ENCODE measurements around the gene ATP13A3. TPM values are rescaled to one million over a fixed set of nuclear protein-coding genes. Genes with fewer than 3 reads are reported as not detected.
"Not testable (repeated sequence)": the region's sequence is repeated elsewhere in the genome, so short reads cannot be mapped to it uniquely, and the experiment has no call there.

ATP13A3 gene
- total RNA-seq, 5 donors from 2014 or later (not counting 1 experiment from before 2014, with no cell fraction given): 48.1 to 71.7 (median 52.0) TPM

GRCh38 chr3:194494951-194495374 lies 8.2 kb upstream of the ATP13A3 start:
- CTCF ChIA-PET: interaction anchor here in 1 of 2 donors (0.7 kb wide), 1 partner anchor 82 kb away, joined by 3 read pairs; no protein-coding TSS in a partner anchor
- Mint-ChIP-seq H3K4me3 (no peak overlapping the region), H3K9me3 (no peaks in the 10 kb centered on the region), H3K27me3 (no peaks in the 10 kb centered on the region), H3K27ac (no peak overlapping the region), H3K36me3 (no peaks in the 10 kb centered on the region), H3K4me1 (peaks cover 11 to 26% (median 20%) of the 10 kb centered on the region in 3 donors)
- WGBS (ENCODE audit: insufficient coverage): 89% methylated on average over 5 of the region's 5 CpGs
- peaks cover 2 to 3% of the 10 kb centered on the region in 2 experiments for H3K4me1 ChIP-seq (ENCODE audit: control insufficient read depth in 1 of 2, extremely low read depth in 1 of 2, insufficient read depth in 2 of 2, low read length in 2 of 2)
- no peak overlapping the region for H3K4me3 ChIP-seq (ENCODE audit: control insufficient read depth in 1 of 2, extremely low read depth in 1 of 2, low read length in 1 of 2)
- DNase-seq: no peak
- no peak for ATAC-seq (replicated peaks in 1 of 4)
- no peak overlapping the region for H3K27ac ChIP-seq (ENCODE audit: low read length)
- no peaks in the 10 kb centered on the region for H3K9me3 ChIP-seq
- H3K27me3 ChIP-seq (replicated peaks in 1 of 2; ENCODE audit: control insufficient read depth in 2 of 2, extremely low read depth in 1 of 2, insufficient read depth in 2 of 2, low read length in 1 of 2): no peaks in the 10 kb centered on the region
- POLR2A ChIA-PET: interaction anchor here in 1 of 2 donors (0.6 kb wide), 1 partner anchor 179 kb away, joined by 3 read pairs; no protein-coding TSS in a partner anchor
- H3K36me3 ChIP-seq (ENCODE audit: control insufficient read depth in 2 of 2, extremely low read depth in 1 of 2, insufficient read depth in 1 of 2, low read length in 1 of 2): no peaks in the 10 kb centered on the region

GRCh38 chr3:194493995-194494927 lies 7.5 kb upstream of the ATP13A3 start:
- CTCF ChIA-PET: interaction anchor here (0.6 to 0.7 kb wide), 3 partner anchors 8 to 83 kb away, joined by 3 read pairs; no protein-coding TSS in a partner anchor
- POLR2A ChIA-PET: interaction anchor here in 1 of 2 donors (0.6 kb wide), 1 partner anchor 178 kb away, joined by 3 read pairs; no protein-coding TSS in a partner anchor
- not testable (repeated sequence) for H3K4me1 ChIP-seq (ENCODE audit: control insufficient read depth in 1 of 2, extremely low read depth in 1 of 2, insufficient read depth in 2 of 2, low read length in 2 of 2); DNase-seq; H3K9me3 ChIP-seq; H3K27me3 Mint-ChIP-seq; H3K36me3 ChIP-seq (ENCODE audit: control insufficient read depth in 2 of 2, extremely low read depth in 1 of 2, insufficient read depth in 1 of 2, low read length in 1 of 2); H3K4me3 Mint-ChIP-seq; H3K27me3 ChIP-seq (replicated peaks in 1 of 2; ENCODE audit: control insufficient read depth in 2 of 2, extremely low read depth in 1 of 2, insufficient read depth in 2 of 2, low read length in 1 of 2); H3K36me3 Mint-ChIP-seq; H3K27ac ChIP-seq (ENCODE audit: low read length); ATAC-seq (replicated peaks in 1 of 4); H3K9me3 Mint-ChIP-seq; H3K4me3 ChIP-seq (ENCODE audit: control insufficient read depth in 1 of 2, extremely low read depth in 1 of 2, low read length in 1 of 2)
- peaks cover 11 to 29% (median 20%) of the 10 kb centered on the region in 3 donors for H3K4me1 Mint-ChIP-seq
- peak overlapping the region in 1 of 2 donors; percentile 17 for H3K27ac Mint-ChIP-seq
- 93% methylated on average over 2 of the region's 10 CpGs for WGBS (ENCODE audit: insufficient coverage)

- CTCF ChIA-PET: no interaction called here
- no peak overlapping the region for H3K27ac ChIP-seq (ENCODE audit: low read length)
- no peaks in the 10 kb centered on the region for H3K36me3 ChIP-seq (ENCODE audit: control insufficient read depth in 2 of 2, extremely low read depth in 1 of 2, insufficient read depth in 1 of 2, low read length in 1 of 2)
- Mint-ChIP-seq H3K27ac (no peak overlapping the region), H3K9me3 (no peaks in the 10 kb centered on the region), H3K27me3 (no peaks in the 10 kb centered on the region), H3K36me3 (no peaks in the 10 kb centered on the region), H3K4me1 (peaks cover 31 to 45% (median 36%) of the 10 kb centered on the region in 3 donors), H3K4me3 (no peak overlapping the region)
- 80% methylated on average over 4 of the region's 5 CpGs for WGBS (ENCODE audit: insufficient coverage)
- no peak overlapping the region for H3K4me3 ChIP-seq (ENCODE audit: control insufficient read depth in 1 of 2, extremely low read depth in 1 of 2, low read length in 1 of 2)
- no peaks in the 10 kb centered on the region for H3K27me3 ChIP-seq (replicated peaks in 1 of 2; ENCODE audit: control insufficient read depth in 2 of 2, extremely low read depth in 1 of 2, insufficient read depth in 2 of 2, low read length in 1 of 2)
- POLR2A ChIA-PET: no interaction called here
- H3K4me1 ChIP-seq (ENCODE audit: control insufficient read depth in 1 of 2, extremely low read depth in 1 of 2, insufficient read depth in 2 of 2, low read length in 2 of 2): peaks cover 2 to 23% of the 10 kb centered on the region in 2 experiments
- H3K9me3 ChIP-seq: no peaks in the 10 kb centered on the region
- DNase-seq (no peak), ATAC-seq (replicated peaks in 1 of 4) (no peak)
Measured at GRCh38 chr3:194492001-194492400, 5.2 kb upstream of the ATP13A3 start.

GRCh38 chr3:194489736-194490612 lies 3.2 kb upstream of the ATP13A3 start:
- peaks cover 4 to 28% of the 10 kb centered on the region in 2 experiments for H3K4me1 ChIP-seq (ENCODE audit: control insufficient read depth in 1 of 2, extremely low read depth in 1 of 2, insufficient read depth in 2 of 2, low read length in 2 of 2)
- DNase-seq (no peak), ATAC-seq (replicated peaks in 1 of 4) (no peak)
- H3K27ac Mint-ChIP-seq: peak overlapping the region; percentile 2 to 19
- H3K4me3 ChIP-seq (ENCODE audit: control insufficient read depth in 1 of 2, extremely low read depth in 1 of 2, low read length in 1 of 2): no peak overlapping the region
- no peaks in the 10 kb centered on the region for H3K9me3 Mint-ChIP-seq
- no peak overlapping the region for H3K4me3 Mint-ChIP-seq
- H3K36me3 ChIP-seq (ENCODE audit: control insufficient read depth in 2 of 2, extremely low read depth in 1 of 2, insufficient read depth in 1 of 2, low read length in 1 of 2): no peaks in the 10 kb centered on the region
- H3K4me1 Mint-ChIP-seq: peaks cover 32 to 45% (median 36%) of the 10 kb centered on the region in 3 donors
- POLR2A ChIA-PET: interaction anchor here in 1 of 2 donors (0.6 kb wide), 1 partner anchor 1052 kb away, joined by 3 read pairs; no protein-coding TSS in a partner anchor
- H3K36me3 Mint-ChIP-seq: no peaks in the 10 kb centered on the region
- WGBS (ENCODE audit: insufficient coverage): 70% methylated on average over 5 of the region's 7 CpGs
- no peaks in the 10 kb centered on the region for H3K27me3 ChIP-seq (replicated peaks in 1 of 2; ENCODE audit: control insufficient read depth in 2 of 2, extremely low read depth in 1 of 2, insufficient read depth in 2 of 2, low read length in 1 of 2)
- CTCF ChIA-PET: interaction anchor here in 1 of 2 donors (1.4 kb wide), 1 partner anchor 18 kb away, joined by 3 read pairs; no protein-coding TSS in a partner anchor
- no peak overlapping the region for H3K27ac ChIP-seq (ENCODE audit: low read length)
- no peaks in the 10 kb centered on the region for H3K27me3 Mint-ChIP-seq
- H3K9me3 ChIP-seq: no peaks in the 10 kb centered on the region

- DNase-seq: peak in 6 of 35 experiments; percentile 10 to 32 (median 17)
- Histone ChIP-seq H3K4me3 (ENCODE audit: control insufficient read depth in 1 of 2, extremely low read depth in 1 of 2, low read length in 1 of 2) (peak overlapping the region; percentile 78 to 82), H3K36me3 (ENCODE audit: control insufficient read depth in 2 of 2, extremely low read depth in 1 of 2, insufficient read depth in 1 of 2, low read length in 1 of 2) (no peaks in the 10 kb centered on the region), H3K27ac (ENCODE audit: low read length) (peak overlapping the region; percentile 38), H3K27me3 (replicated peaks in 1 of 2; ENCODE audit: control insufficient read depth in 2 of 2, extremely low read depth in 1 of 2, insufficient read depth in 2 of 2, low read length in 1 of 2) (no peaks in the 10 kb centered on the region), H3K9me3 (no peaks in the 10 kb centered on the region), H3K4me1 (ENCODE audit: control insufficient read depth in 1 of 2, extremely low read depth in 1 of 2, insufficient read depth in 2 of 2, low read length in 2 of 2) (peaks cover 5 to 32% of the 10 kb centered on the region in 2 experiments)
- 93% methylated on average over 1 of the region's 10 CpGs for WGBS (ENCODE audit: insufficient coverage)
- Mint-ChIP-seq H3K9me3 (no peaks in the 10 kb centered on the region), H3K27me3 (no peaks in the 10 kb centered on the region), H3K4me3 (peak overlapping the region; percentile 76 to 88 (median 88)), H3K36me3 (no peaks in the 10 kb centered on the region), H3K27ac (peak overlapping the region; percentile 80), H3K4me1 (peaks cover 38 to 47% (median 40%) of the 10 kb centered on the region in 3 donors)
- ATAC-seq (replicated peaks in 1 of 4): no peak
- ChIA-PET POLR2A (no interaction called here), CTCF (no interaction called here)
Measured at GRCh38 chr3:194488055-194488742, 1.4 kb upstream of the ATP13A3 start.

Measured in T-cell (primary cell).